Stomach (tissue), 9 donors: ENCODE results near the gene MCTP2. TPM values are rescaled to one million over a fixed set of nuclear protein-coding genes. Genes with fewer than 3 reads are reported as not detected.

Source experiments
- DNase-seq, 2 donors: peaks; one replicate each; pipeline versions ENCODE4 v3.0.0 to v3.0.0-alpha.2; 2013 to 2019
- H3K27ac ChIP-seq, 5 donors: fragments of 200-600 bp in 4 of 5; sonication (generic) in 4 of 5; one replicate each; pipeline ENCODE4 v1.5.1; 2013 to 2019; ENCODE audit warnings: mild to moderate bottlenecking in 1 of 5, moderate library complexity in 1 of 5
- H3K27me3 ChIP-seq, 3 donors: fragments of 200-600 bp; sonication (generic); one replicate each; pipeline ENCODE4 v1.5.1; 2017 to 2019; ENCODE audit warnings: mixed run types in 1 of 3
- H3K36me3 ChIP-seq, 4 donors: fragments of 200-600 bp; sonication (generic); 1 replicate in 3 of 4; 2 replicates in 1 of 4; pipeline ENCODE4 v1.5.1; 2016 to 2019
- H3K4me1 ChIP-seq, 4 donors: fragments of 200-600 bp; sonication (generic); one replicate each; pipeline ENCODE4 v1.5.1; 2016 to 2019
- H3K4me3 ChIP-seq, 4 donors: fragments of 200-600 bp; sonication (generic) in 3 of 4; one replicate each; pipeline ENCODE4 v1.5.1; 2016 to 2019; ENCODE audit warnings: mild to moderate bottlenecking in 1 of 4
- H3K9me3 ChIP-seq, 4 donors: fragments of 200-600 bp; sonication (generic); one replicate each; pipeline ENCODE4 v1.5.1; 2016 to 2019
- EP300 ChIP-seq: sonication (generic); formaldehyde crosslinking; IDR thresholded peaks from one replicate; pipeline ENCODE4 v1.6.1; 2017; ENCODE audit warnings: antibody characterized with exemption
- POLR2A ChIP-seq, 4 donors: fragments of 450-650 bp; IDR thresholded peaks; one replicate each; pipeline ENCODE4 v1.6.1; 2016; ENCODE audit warnings: antibody characterized with exemption in 4 of 4, control low read depth in 2 of 4, mild to moderate bottlenecking in 1 of 4, moderate library complexity in 1 of 4
- POLR2AphosphoS5 ChIP-seq, 3 donors: sonication (generic); formaldehyde crosslinking; IDR thresholded peaks; one replicate each; pipeline ENCODE4 v1.6.1; 2016; ENCODE audit warnings: antibody characterized with exemption in 3 of 3
- WGBS, 5 donors: extraction: QIAGEN DNeasy Blood & Tissue Kit in 3 of 5; methylation state at CpG; one replicate each; pipeline versions ENCODE4 v1.1.5 to v1.1.7; 2013 to 2018; 5-methylcytosine and 5-hydroxymethylcytosine counted together
- intact Hi-C: fragments of 100-400 bp; cut with DNase I; formaldehyde crosslinking; loops from one replicate; pipeline ENCODE4 v1.15.1; 2023; ENCODE audit warnings: low total_unique reads
- polyA plus RNA-seq, 3 donors: library from polyadenylated mRNA; stranded (reverse); fragments of 200-250 nt; gene quantifications; one replicate each; pipeline ENCODE4 v1.2.3, GENCODE V29; 2013
- total RNA-seq, 5 donors: library from RNA; depleted of rRNA; stranded (reverse); fragments of >200 nt; gene quantifications; one replicate each; pipeline versions ENCODE4 v1.1.0 to v1.2.3, GENCODE V29; 2014 to 2016
- TF ChIP-seq, protein P1 (sequence below), 7 experiments: fragments of 450-650 bp in 4 of 7; fragments of 200-600 bp in 3 of 7; sonication (generic) in 3 of 7; IDR thresholded peaks; one replicate each; pipeline ENCODE4 v1.5.1; 2016 to 2019; ENCODE audit warnings: antibody characterized with exemption in 7 of 7, control low read depth in 2 of 7, mild to moderate bottlenecking in 1 of 7
- donor health status: healthy with polysubstance abuse.
- donor health status: Bipolar disorder and iron deficiency.
- donor health status: healthy.

The MCTP2 gene
- total and polyA plus RNA-seq, 8 donors, result 2.8 to 62.4 (median 15.4) TPM

DNA sequence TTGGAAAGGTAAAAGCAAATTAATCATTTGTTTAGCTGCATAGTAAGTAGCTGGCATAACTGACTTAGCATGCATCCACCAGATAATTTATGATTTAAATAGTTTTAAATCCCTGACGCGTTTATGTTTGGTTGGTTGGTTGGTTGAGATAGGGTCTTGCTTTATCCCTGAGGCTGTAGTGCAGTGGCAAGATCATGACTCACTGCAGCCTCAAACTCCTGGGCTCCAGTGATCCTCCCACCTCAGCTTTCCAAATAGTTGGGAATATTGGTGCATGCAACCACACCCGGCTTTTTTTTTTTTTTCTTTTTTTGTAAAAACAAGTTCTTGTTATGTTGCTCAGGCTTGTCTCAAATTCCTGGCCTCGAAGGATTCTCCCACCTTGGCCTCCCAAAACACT is 263.4 kb downstream of the MCTP2 start:
- no peaks in the 10 kb centered on the region for H3K4me1 ChIP-seq
- TF ChIP-seq POLR2AphosphoS5 (IDR thresholded peaks at IDR 0.05), result no peak
- no peak for TF ChIP-seq EP300
- no peak for TF ChIP-seq POLR2A (IDR thresholded peaks at IDR 0.05)
- TF ChIP-seq, protein P1, sequence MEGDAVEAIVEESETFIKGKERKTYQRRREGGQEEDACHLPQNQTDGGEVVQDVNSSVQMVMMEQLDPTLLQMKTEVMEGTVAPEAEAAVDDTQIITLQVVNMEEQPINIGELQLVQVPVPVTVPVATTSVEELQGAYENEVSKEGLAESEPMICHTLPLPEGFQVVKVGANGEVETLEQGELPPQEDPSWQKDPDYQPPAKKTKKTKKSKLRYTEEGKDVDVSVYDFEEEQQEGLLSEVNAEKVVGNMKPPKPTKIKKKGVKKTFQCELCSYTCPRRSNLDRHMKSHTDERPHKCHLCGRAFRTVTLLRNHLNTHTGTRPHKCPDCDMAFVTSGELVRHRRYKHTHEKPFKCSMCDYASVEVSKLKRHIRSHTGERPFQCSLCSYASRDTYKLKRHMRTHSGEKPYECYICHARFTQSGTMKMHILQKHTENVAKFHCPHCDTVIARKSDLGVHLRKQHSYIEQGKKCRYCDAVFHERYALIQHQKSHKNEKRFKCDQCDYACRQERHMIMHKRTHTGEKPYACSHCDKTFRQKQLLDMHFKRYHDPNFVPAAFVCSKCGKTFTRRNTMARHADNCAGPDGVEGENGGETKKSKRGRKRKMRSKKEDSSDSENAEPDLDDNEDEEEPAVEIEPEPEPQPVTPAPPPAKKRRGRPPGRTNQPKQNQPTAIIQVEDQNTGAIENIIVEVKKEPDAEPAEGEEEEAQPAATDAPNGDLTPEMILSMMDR (IDR thresholded peaks at IDR 0.05), result no peak
- 73 to 82% (median 78%) methylated on average over 4 of the region's 4 CpGs for WGBS, 5 donors

DNA sequence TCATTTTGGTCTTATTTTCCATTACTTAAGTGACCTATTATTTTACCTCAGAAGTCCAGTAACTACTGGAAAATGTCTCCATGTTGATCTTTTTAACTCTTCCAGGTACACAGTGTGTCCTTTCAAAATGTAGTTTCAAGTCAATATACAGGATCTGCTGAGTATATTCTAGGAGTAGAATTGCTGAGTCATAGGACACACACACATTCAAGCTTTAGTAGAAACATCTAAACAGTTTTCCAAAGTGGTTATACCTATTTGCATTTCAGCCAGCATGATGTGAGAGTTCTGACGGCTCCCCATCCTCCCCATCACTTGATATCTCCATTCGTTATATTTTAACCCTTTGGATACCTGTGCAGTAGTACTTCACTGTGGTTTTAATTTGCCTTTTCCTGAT is 271.9 kb downstream of the MCTP2 start:
- Histone ChIP-seq H3K36me3 (no peaks in the 10 kb centered on the region), H3K27me3 (no peaks in the 10 kb centered on the region), H3K4me3 (no peak overlapping the region), H3K4me1 (no peaks in the 10 kb centered on the region), H3K27ac (no peak overlapping the region), H3K9me3 (peaks cover 0 to 13% (median 8%) of the 10 kb centered on the region in 4 donors)
- no peak for DNase-seq
- 44 to 55% (median 47%) methylated on average over 2 of the region's 2 CpGs for WGBS, 5 donors
- no peak for TF ChIP-seq POLR2AphosphoS5 (IDR thresholded peaks at IDR 0.05)
- no peak for TF ChIP-seq EP300
- TF ChIP-seq, protein P1 (IDR thresholded peaks at IDR 0.05), result no peak
- TF ChIP-seq POLR2A (IDR thresholded peaks at IDR 0.05), result no peak
- intact Hi-C loops, result no loop called here

More for the DNA sequence above, 263.4 kb downstream of the MCTP2 start:
- no peaks in the 10 kb centered on the region for H3K27me3 ChIP-seq
- H3K4me3 ChIP-seq, result no peak overlapping the region
- H3K36me3 ChIP-seq, result no peaks in the 10 kb centered on the region
- no peaks in the 10 kb centered on the region for H3K9me3 ChIP-seq
- no peak for DNase-seq
- intact Hi-C loops, result no loop called here
- no peak overlapping the region for H3K27ac ChIP-seq

DNA sequence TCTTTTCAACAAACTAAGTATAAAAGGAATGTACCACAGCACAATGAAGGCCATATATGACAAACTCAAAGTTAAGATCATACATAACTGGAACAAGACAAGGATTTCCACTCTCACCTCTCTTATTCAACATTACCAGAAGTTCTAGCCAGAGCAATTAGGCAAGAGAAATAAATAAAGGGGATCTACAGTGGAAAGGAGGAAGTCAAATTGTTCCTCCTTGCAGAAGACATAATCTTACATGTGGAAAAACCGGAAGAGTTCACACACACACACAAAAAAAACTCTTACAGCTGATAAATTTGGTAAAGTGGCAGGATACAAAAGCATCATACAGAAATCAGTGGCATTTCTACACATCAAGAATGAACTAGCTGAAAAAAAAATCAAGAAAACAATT is 277.9 kb downstream of the MCTP2 start:
- no peak for DNase-seq
- Histone ChIP-seq H3K36me3 (no peaks in the 10 kb centered on the region), H3K4me3 (no peak overlapping the region), H3K9me3 (peaks cover 0 to 15% (median 10%) of the 10 kb centered on the region in 4 donors), H3K27ac (no peak overlapping the region), H3K4me1 (no peaks in the 10 kb centered on the region), H3K27me3 (no peaks in the 10 kb centered on the region)
- no peak for TF ChIP-seq POLR2A (IDR thresholded peaks at IDR 0.05)
- no peak for TF ChIP-seq POLR2AphosphoS5 (IDR thresholded peaks at IDR 0.05)
- TF ChIP-seq, protein P1 (IDR thresholded peaks at IDR 0.05), result no peak
- TF ChIP-seq EP300, result no peak
- WGBS, 5 donors, result 71 to 83% (median 82%) methylated on average over 1 of the region's 1 CpG
- intact Hi-C loops, result no loop called here

DNA sequence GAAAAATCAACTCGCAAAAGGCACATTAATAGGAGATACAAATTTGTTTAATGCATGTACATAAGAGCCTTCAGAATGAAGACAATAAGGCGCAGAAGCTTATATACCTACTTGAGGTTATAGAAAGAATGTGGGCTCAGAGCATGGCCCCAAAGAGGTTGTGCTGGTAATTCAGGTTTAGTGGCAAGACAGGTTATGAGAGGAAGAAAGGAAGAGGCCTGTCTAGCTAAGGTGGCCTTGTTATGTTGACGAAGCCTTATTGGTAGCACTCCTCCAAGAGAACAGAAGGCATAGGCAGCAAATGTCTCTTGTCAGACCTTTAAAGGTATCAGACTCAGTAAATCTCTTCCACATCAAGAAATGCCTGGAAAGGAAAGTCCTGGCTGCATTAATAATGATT is 290.8 kb downstream of the MCTP2 start:
- DNase-seq, result no peak
- WGBS, 5 donors, result 86 to 94% (median 89%) methylated on average over 3 of the region's 3 CpGs
- intact Hi-C loops, result no loop called here
- Histone ChIP-seq H3K9me3 (peaks cover 0 to 3% (median 0%) of the 10 kb centered on the region in 4 donors), H3K4me1 (no peaks in the 10 kb centered on the region), H3K27ac (no peak overlapping the region), H3K36me3 (no peaks in the 10 kb centered on the region), H3K27me3 (no peaks in the 10 kb centered on the region), H3K4me3 (no peak overlapping the region)
- TF ChIP-seq EP300, result no peak
- TF ChIP-seq POLR2A (IDR thresholded peaks at IDR 0.05), result no peak
- TF ChIP-seq POLR2AphosphoS5 (IDR thresholded peaks at IDR 0.05), result no peak
- TF ChIP-seq, protein P1 (IDR thresholded peaks at IDR 0.05), result no peak
